WI38 (cell line): ENCODE measurements around the gene BLMH.

Experiments used
- H3K4me3 ChIP-seq: 2 replicates; pipeline ENCODE4 v1.5.1; 2011; ENCODE audit warnings: low read depth, mild to moderate bottlenecking, control low read depth, low read length
- CTCF ChIP-seq: IDR thresholded peaks from 2 replicates; pipeline ENCODE4 v1.5.1; 2012; ENCODE audit warnings: low read depth, mild to moderate bottlenecking, control low read depth, low read length

The BLMH gene

GRCh38 chr17:30241051-30241450, 50.7 kb downstream of the BLMH start:
- no peak overlapping the region for H3K4me3 ChIP-seq
- no peak for TF ChIP-seq CTCF

- no peak overlapping the region for H3K4me3 ChIP-seq
- TF ChIP-seq CTCF = no peak
These were observed 51.6 kb downstream of the BLMH start for GRCh38 chr17:30240177-30240576.

GRCh38 chr17:30239089-30239462, 52.7 kb downstream of the BLMH start:
- H3K4me3 ChIP-seq = no peak overlapping the region
- TF ChIP-seq CTCF = no peak

GRCh38 chr17:30238387-30239088, 53.2 kb downstream of the BLMH start:
- H3K4me3 ChIP-seq = no peak overlapping the region
- no peak for TF ChIP-seq CTCF

- no peak overlapping the region for H3K4me3 ChIP-seq
- TF ChIP-seq CTCF = no peak
These were observed 53.8 kb downstream of the BLMH start for GRCh38 chr17:30238003-30238344.

- TF ChIP-seq CTCF = no peak
- H3K4me3 ChIP-seq = no peak overlapping the region
These were observed 54.3 kb downstream of the BLMH start for GRCh38 chr17:30237296-30238002.

- peak; percentile 12; the same call in 1 of the 2 replicates for TF ChIP-seq CTCF
- no peak overlapping the region for H3K4me3 ChIP-seq
These were observed 55.0 kb downstream of the BLMH start for GRCh38 chr17:30236766-30237165.
